H9 (cell line): ENCODE measurements around the gene DNAJC8. TPM values are rescaled to one million over a fixed set of nuclear protein-coding genes. Genes with fewer than 3 reads are reported as not detected.

ENCODE experiments used
- DNase-seq: peaks from one replicate; pipeline ENCODE4 v3.0.0-alpha.2; 2017
- H2AFZ ChIP-seq: one replicate; pipeline ENCODE4 v1.6.1; 2013; ENCODE audit warnings: mild to moderate bottlenecking, low read length, control low read depth, moderate library complexity
- H2AK5ac ChIP-seq: 2 replicates; pipeline ENCODE4 v1.6.1; 2013; ENCODE audit warnings: low read length, control low read depth, mixed read lengths; ENCODE audit not compliant: insufficient read length
- H2BK120ac ChIP-seq: one replicate; pipeline ENCODE4 v1.6.1; 2013; ENCODE audit warnings: low read depth, mild to moderate bottlenecking, low read length, control low read depth, inconsistent platforms; ENCODE audit not compliant: poor library complexity, severe bottlenecking
- H2BK12ac ChIP-seq: 2 replicates; pipeline ENCODE4 v1.6.1; 2013; ENCODE audit warnings: low read length, control low read depth, mixed read lengths, low read depth; ENCODE audit not compliant: insufficient read length
- H2BK15ac ChIP-seq: 2 replicates; pipeline ENCODE4 v1.6.1; 2013; ENCODE audit warnings: low read depth, low read length, control low read depth
- H2BK20ac ChIP-seq: one replicate; pipeline ENCODE4 v1.6.1; 2013; ENCODE audit warnings: low read depth, mild to moderate bottlenecking, low read length, control low read depth, inconsistent platforms; ENCODE audit not compliant: poor library complexity, severe bottlenecking
- H2BK5ac ChIP-seq: 2 replicates; pipeline ENCODE4 v1.6.1; 2013; ENCODE audit warnings: low read length, control low read depth, mixed read lengths; ENCODE audit not compliant: insufficient read length
- H3K14ac ChIP-seq: 2 replicates; pipeline ENCODE4 v1.6.1; 2013; ENCODE audit warnings: low read length, control low read depth; ENCODE audit not compliant: insufficient read depth
- H3K18ac ChIP-seq: 2 replicates; pipeline ENCODE4 v1.6.1; 2013; ENCODE audit warnings: low read depth, mild to moderate bottlenecking, mixed read lengths, low read length, control low read depth; ENCODE audit not compliant: insufficient read length
- H3K23ac ChIP-seq: 2 replicates; pipeline ENCODE4 v1.6.1; 2013; ENCODE audit warnings: low read length, control low read depth, mixed read lengths, low read depth; ENCODE audit not compliant: insufficient read length
- H3K23me2 ChIP-seq: 2 replicates; pipeline ENCODE4 v1.6.1; 2013; ENCODE audit warnings: low read depth, mild to moderate bottlenecking, mixed read lengths, low read length, control low read depth; ENCODE audit not compliant: insufficient read length, poor library complexity, severe bottlenecking
- H3K27ac ChIP-seq: 2 replicates; pipeline ENCODE4 v1.5.1; 2013; ENCODE audit warnings: low read length, control low read depth, mixed read lengths, low read depth; ENCODE audit not compliant: insufficient read length
- H3K27me3 ChIP-seq: 2 replicates; pipeline ENCODE4 v1.6.1; 2013; ENCODE audit warnings: low read length, control low read depth, inconsistent platforms; ENCODE audit not compliant: insufficient read depth
- H3K4ac ChIP-seq: 2 replicates; pipeline ENCODE4 v1.6.1; 2013; ENCODE audit warnings: low read depth, mild to moderate bottlenecking, control low read depth, inconsistent platforms, low read length, moderate library complexity
- H3K4me1 ChIP-seq: 2 replicates; pipeline ENCODE4 v1.6.1; 2013; ENCODE audit warnings: low read length, control low read depth, inconsistent platforms; ENCODE audit not compliant: insufficient read depth
- H3K4me2 ChIP-seq: 2 replicates; pipeline ENCODE4 v1.6.1; 2013; ENCODE audit warnings: low read length, control low read depth, mixed read lengths; ENCODE audit not compliant: insufficient read length, insufficient read depth
- H3K56ac ChIP-seq: 2 replicates; pipeline ENCODE4 v1.6.1; 2013; ENCODE audit warnings: low read depth, mild to moderate bottlenecking, mixed read lengths, low read length, control low read depth; ENCODE audit not compliant: insufficient read length
- H3K79me1 ChIP-seq: 2 replicates; pipeline ENCODE4 v1.6.1; 2013; ENCODE audit warnings: low read depth, mild to moderate bottlenecking, moderate library complexity, low read length, control low read depth, inconsistent platforms; ENCODE audit not compliant: insufficient read depth, poor library complexity, severe bottlenecking
- H3K79me2 ChIP-seq: 2 replicates; pipeline ENCODE4 v1.6.1; 2013; ENCODE audit warnings: low read length, control low read depth, inconsistent platforms; ENCODE audit not compliant: insufficient read depth
- H3K9ac ChIP-seq: 2 replicates; pipeline ENCODE4 v1.6.1; 2013; ENCODE audit warnings: low read length, control low read depth, mixed read lengths; ENCODE audit not compliant: insufficient read length; ENCODE audit errors: extremely low read depth
- H3K9me3 ChIP-seq: one replicate; pipeline ENCODE4 v1.6.1; 2013; ENCODE audit warnings: low read depth, low read length, inconsistent platforms; ENCODE audit not compliant: control insufficient read depth
- H3T11ph ChIP-seq: one replicate; pipeline ENCODE4 v1.6.1; 2013; ENCODE audit warnings: mild to moderate bottlenecking, low read length, control low read depth, inconsistent platforms
- H4K20me1 ChIP-seq: one replicate; pipeline ENCODE4 v1.6.1; 2013; ENCODE audit not compliant: control insufficient read depth, insufficient read length, insufficient read depth
- H4K5ac ChIP-seq: 2 replicates; pipeline ENCODE4 v1.6.1; 2013; ENCODE audit warnings: low read depth, mild to moderate bottlenecking, mixed read lengths, low read length, control low read depth; ENCODE audit not compliant: insufficient read length
- H4K8ac ChIP-seq: replicated peaks from 2 replicates; pipeline ENCODE4 v1.6.1; 2013; ENCODE audit warnings: low read length, control low read depth, mixed read lengths, low read depth; ENCODE audit not compliant: insufficient read length
- H4K91ac ChIP-seq: 2 replicates; pipeline ENCODE4 v1.6.1; 2013; ENCODE audit warnings: low read depth, mild to moderate bottlenecking, moderate library complexity, mixed read lengths, low read length, control low read depth; ENCODE audit not compliant: insufficient read length
- H3K27ac Mint-ChIP-seq, 3 experiments: 2 replicates in 2 of 3; 3 replicates in 1 of 3; pipeline ENCODE4 v1.8.0; 2020 to 2021; ENCODE audit warnings: mixed read lengths in 3 of 3, mild to moderate bottlenecking in 1 of 3, moderate library complexity in 1 of 3
- H3K27me3 Mint-ChIP-seq: 2 replicates; pipeline ENCODE4 v1.8.0; 2021; ENCODE audit warnings: low read depth, mild to moderate bottlenecking, moderate library complexity, mixed read lengths
- H3K36me3 Mint-ChIP-seq, 3 experiments: 2 replicates in 2 of 3; 3 replicates in 1 of 3; pipeline ENCODE4 v1.8.0; 2020 to 2021; ENCODE audit warnings: low read depth in 3 of 3, mixed read lengths in 3 of 3; ENCODE audit not compliant: insufficient read depth in 1 of 3
- H3K4me1 Mint-ChIP-seq, 2 experiments: 2 replicates each; pipeline ENCODE4 v1.8.0; 2020; ENCODE audit warnings: mixed read lengths in 2 of 2
- H3K4me3 Mint-ChIP-seq, 2 experiments: 2 replicates in 1 of 2; 3 replicates in 1 of 2; pipeline ENCODE4 v1.8.0; 2020 to 2021; ENCODE audit warnings: mild to moderate bottlenecking in 2 of 2, mixed read lengths in 2 of 2, moderate library complexity in 1 of 2
- H3K9me3 Mint-ChIP-seq, 2 experiments: 2 replicates in 1 of 2; 3 replicates in 1 of 2; pipeline ENCODE4 v1.8.0; 2020; ENCODE audit warnings: mild to moderate bottlenecking in 2 of 2, mixed read lengths in 2 of 2, moderate library complexity in 1 of 2
- CTCF ChIP-seq: fragments of 200-600 bp; sonication (generic); conservative IDR thresholded peaks from 3 replicates; pipeline ENCODE4 v1.8.0; 2021; ENCODE audit warnings: antibody characterized with exemption, mild to moderate bottlenecking
- WGBS: extraction: QIAGEN DNeasy Blood & Tissue Kit; methylation state at CpG from one replicate; pipeline ENCODE4 v1.1.7; 2013; ENCODE audit warnings: missing lambda C conversion rate, low lambda C conversion rate, mixed read lengths; ENCODE audit not compliant: insufficient read length; ENCODE audit errors: extremely low coverage; 5-methylcytosine and 5-hydroxymethylcytosine counted together
- total RNA-seq: library from RNA; stranded (reverse); gene quantifications from 2 replicates; pipeline ENCODE4 v1.2.1, GENCODE V29; 2021

DNAJC8 gene
- total RNA-seq, 1 experiment from 2014 or later: 132 TPM

GRCh38 chr1:28199328-28200233 is 33.2 kb downstream of the DNAJC8 start:
- no peak overlapping the region for H3K56ac ChIP-seq
- H2AK5ac ChIP-seq: no peak overlapping the region
- H3K27ac ChIP-seq: no peak overlapping the region
- no peaks in the 10 kb centered on the region for H3K9me3 ChIP-seq
- H2BK5ac ChIP-seq: no peak overlapping the region
- H3K14ac ChIP-seq: no peak overlapping the region
- H4K5ac ChIP-seq: no peak overlapping the region
- no peaks in the 10 kb centered on the region for H3K23me2 ChIP-seq
- no CpG with 5 or more reads among the region's 8 CpGs for WGBS
- no peak for TF ChIP-seq CTCF
- H3K36me3 Mint-ChIP-seq: peaks cover 26 to 57% (median 45%) of the 10 kb centered on the region in 3 experiments; a peak in 6 of 7 replicates
- no peak overlapping the region for H3K4me2 ChIP-seq
- H3K79me2 ChIP-seq: no peaks in the 10 kb centered on the region
- H3K23ac ChIP-seq: no peak overlapping the region
- no peak overlapping the region for H3K4me3 Mint-ChIP-seq
- no peak for DNase-seq
- H2BK15ac ChIP-seq: no peak overlapping the region
- H2BK12ac ChIP-seq: no peak overlapping the region
- H3K27me3 Mint-ChIP-seq: peaks cover 1% of the 10 kb centered on the region; the same call in 1 of the 2 replicates
- H3T11ph ChIP-seq: no peak overlapping the region
- H2AFZ ChIP-seq: no peak overlapping the region
- no peak overlapping the region for H4K8ac ChIP-seq
- H3K9ac ChIP-seq: no peak overlapping the region
- no peak overlapping the region for H2BK120ac ChIP-seq
- H2BK20ac ChIP-seq: no peak overlapping the region
- H3K9me3 Mint-ChIP-seq: no peaks in the 10 kb centered on the region
- peaks cover 7% of the 10 kb centered on the region; the same call in 1 of the 2 replicates for H3K4me1 ChIP-seq
- H3K18ac ChIP-seq: no peak overlapping the region
- H3K27ac Mint-ChIP-seq: peak overlapping the region in 1 of 3 experiments; percentile 13; a peak in 1 of 7 replicates
- no peaks in the 10 kb centered on the region for H4K20me1 ChIP-seq
- no peaks in the 10 kb centered on the region for H3K27me3 ChIP-seq
- peaks cover 24 to 25% of the 10 kb centered on the region in 2 experiments for H3K4me1 Mint-ChIP-seq
- H3K4ac ChIP-seq: no peak overlapping the region
- H4K91ac ChIP-seq: no peak overlapping the region
- no peaks in the 10 kb centered on the region for H3K79me1 ChIP-seq
